LHCN-M2 (cell line): Measurements from ENCODE around the gene UVRAG. TPM values are rescaled to one million over a fixed set of nuclear protein-coding genes. Genes with fewer than 3 reads are reported as not detected.

Source experiments
- DNase-seq: peaks from one replicate; pipeline ENCODE4 v3.0.0-alpha.2; 2012; ENCODE audit warnings: low read depth
- total RNA-seq: library from RNA; depleted of rRNA; stranded (reverse); fragments of >200 nt; gene quantifications from 2 replicates; pipeline ENCODE4 v1.2.3, GENCODE V29; 2014

Gene UVRAG
- total RNA-seq, 1 experiment from 2014 or later: 12.2 TPM

DNA sequence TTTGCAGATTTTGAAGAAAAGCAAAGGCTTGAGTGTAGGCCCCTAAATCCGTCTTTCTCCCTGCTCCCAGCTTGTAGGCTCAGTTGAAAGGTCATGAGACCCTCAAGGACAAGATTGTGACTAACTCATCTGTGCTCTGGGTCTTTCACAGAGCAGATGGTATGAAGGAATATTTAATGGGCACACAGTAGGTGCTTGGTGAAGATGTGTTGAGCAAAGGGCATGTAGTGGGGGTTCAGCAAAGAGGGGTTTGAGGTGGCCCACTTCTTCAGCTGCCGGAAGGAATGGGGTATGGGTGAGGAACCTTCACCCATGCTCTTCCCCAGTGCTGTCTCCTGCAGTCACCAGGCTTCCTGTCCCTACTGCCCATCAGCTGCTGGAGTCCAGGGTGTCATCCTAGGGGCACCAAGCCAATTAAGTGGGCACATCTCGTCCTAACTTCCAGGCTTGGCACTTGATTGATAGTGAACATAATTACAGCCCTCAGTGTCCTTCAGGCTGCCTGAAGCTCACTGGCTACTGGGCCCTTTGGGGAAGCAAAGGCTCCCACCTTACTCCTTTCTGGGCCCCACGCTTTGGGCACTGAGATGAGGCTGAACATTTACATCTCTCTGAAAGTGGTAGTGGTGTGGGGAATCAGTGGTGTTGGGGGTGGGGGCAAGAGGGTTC, 31.5 kb upstream of the UVRAG start:
- DNase-seq: no peak

DNA sequence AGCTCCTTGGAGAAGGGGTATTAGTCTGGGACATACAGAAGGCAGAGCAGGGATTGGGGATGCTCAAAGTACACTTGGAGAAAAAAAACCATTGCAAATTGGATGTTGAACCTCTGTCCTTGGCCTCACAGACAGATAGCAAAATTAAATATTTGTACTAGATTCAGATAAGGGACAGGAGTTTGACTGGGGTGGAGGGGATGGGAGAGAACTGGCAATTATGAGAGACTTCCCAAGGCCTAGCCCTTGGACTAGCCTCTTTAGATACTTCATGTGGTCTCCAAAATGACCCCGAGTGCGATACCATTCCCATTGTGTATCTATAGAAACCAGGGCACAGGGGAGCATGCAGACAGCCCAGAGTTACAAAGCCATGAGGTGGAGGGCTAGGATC, 30.9 kb upstream of the UVRAG start:
- no peak for DNase-seq

DNA sequence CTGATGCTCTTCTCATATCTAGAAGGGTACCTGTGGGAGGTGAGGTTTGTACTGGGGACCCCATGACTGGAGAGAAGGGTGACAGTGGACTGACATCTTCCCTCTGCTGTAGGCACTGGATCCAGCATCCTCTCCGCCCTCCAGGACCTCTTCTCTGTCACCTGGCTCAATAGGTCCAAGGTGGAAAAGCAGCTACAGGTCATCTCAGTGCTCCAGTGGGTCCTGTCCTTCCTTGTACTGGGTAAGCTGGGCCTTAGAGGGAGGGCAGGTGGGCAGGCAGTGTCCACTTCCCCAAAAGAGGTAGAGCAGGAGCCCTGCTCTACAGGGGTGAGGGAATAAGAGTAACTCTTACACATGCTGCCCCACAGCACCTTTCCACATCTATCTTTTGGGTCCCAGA, 30.5 kb upstream of the UVRAG start:
- no peak for DNase-seq

GRCh38 chr11:75785187-75785586, 29.8 kb upstream of the UVRAG start:
- DNase-seq: no peak

DNA sequence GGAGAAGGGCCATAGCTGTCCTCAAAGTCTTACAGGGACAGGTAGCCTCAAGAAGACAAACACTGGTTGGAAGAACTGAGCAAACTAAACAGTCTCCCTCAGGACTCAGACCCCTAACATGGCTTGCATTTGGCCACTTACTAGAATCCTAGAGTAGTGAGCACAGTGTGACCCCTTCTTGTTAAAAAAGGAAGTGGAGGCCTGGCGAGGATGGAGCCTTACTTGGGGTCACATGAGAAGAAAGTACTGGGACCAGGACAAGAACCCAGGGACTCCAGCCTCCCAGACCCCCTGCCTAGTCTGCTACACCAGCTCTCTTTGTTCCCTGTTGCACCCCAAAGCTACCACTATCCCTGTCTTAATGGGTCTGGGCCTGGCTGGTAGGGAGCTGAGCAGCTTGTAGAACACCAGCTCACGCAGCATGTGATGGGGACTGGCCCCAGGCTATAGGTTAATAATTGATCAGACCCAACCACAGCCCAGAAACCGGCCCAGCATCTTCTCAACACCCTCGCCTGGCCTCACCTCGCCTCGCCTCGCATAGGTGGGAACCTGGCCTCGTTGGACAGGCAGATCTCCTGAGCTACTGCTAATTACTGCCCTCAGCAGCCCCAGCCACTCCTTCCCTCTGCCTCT, 28.8 kb upstream of the UVRAG start:
- DNase-seq: no peak

DNA sequence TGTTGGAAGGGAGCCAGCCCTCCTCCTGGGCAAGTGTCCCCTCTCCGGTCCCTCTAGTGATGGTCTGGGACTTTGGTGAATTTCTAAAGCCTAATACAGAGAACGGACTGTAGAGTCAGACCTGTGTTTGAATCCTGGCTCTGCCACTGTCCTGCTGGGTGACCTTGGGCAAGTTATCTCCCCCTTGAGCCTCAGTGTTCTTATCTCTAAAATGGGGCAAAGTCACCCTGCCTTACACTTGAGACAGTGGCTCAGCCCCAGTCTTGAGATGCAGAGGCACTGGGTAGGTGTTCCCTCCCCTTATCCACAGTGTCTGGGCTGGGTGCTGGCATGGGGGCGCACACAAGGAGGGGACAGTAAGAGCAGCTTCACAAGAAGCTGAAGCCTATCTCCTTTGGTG, 25.5 kb upstream of the UVRAG start:
- DNase-seq: no peak

- no peak for DNase-seq
Measured at GRCh38 chr11:75790986-75791385, 24.0 kb upstream of the UVRAG start.

- no peak for DNase-seq
Measured at GRCh38 chr11:75792127-75792731, 22.8 kb upstream of the UVRAG start.

DNA sequence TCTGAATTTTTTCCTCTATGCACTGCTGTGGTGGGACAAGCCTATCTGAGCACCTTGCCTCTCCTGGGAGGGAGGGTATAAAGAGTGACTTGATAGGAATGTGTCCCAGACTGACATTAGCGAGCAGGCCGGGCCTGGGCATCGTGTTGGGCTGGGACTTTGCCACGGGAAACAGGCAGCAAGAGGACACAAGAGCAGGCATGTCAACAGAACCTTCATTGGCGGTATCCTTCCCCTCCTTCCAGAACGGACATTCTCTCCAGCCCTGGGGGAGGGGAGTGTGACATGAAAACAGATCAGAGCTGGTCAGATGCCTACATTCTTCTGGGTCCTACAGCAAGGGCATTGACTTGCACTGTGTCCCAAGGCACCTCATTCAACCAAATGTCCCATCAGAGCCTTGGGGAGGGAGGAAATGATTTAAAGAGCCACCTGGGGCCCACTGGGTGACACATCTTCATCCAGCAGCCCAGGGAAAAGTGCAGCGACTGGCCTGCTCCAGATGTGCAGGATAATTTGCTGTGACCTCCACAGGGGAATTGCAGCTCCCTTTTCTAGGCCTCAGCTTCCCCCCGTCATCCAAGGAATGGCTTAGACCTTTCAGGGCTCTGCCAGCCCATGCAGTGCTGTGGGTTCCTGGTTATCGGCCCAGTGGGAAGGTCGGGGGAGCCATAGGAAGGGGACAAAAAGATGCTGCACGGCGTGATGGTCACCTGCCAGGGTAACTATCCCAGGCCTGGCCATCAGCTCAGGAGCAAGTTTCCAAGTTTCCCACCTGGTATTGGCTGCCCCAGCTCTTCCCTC, 21.8 kb upstream of the UVRAG start:
- no peak for DNase-seq

DNA sequence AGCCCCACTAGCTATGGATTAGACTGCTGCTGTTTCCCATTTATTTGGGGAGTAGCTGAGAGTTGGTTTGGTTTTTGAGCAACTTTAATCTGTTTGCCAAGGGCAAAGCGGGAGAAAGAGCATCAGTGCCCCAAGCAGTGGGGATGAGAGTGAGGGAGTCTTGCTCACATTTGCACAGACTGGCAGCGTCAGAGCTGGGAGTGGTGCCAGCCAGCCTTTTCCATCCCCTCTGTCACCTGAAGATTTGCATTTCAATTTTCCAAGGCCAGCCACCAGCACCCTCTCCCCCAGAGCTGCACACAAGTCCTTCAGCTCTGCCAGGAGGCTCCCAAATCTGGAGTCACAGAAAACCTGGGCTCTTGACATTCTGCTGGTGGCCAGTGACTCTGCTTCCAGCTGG, 21.0 kb upstream of the UVRAG start:
- DNase-seq: no peak

GRCh38 chr11:75795276-75796090, 19.5 kb upstream of the UVRAG start:
- DNase-seq: no peak

DNA sequence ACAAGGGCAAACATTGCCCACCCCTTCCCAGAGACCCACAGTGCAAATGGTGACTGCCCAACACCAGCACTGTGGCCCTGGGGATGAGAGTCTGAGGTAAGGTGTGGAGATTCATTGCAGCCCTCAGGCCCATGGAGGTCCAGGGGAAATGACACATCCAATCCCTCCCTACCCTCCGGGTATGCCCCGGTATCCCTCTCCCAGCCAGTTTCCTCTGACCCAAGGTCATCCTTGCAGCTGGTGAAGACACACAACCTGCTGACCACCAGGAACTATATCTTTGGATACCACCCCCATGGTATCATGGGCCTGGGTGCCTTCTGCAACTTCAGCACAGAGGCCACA, 18.9 kb upstream of the UVRAG start:
- no peak for DNase-seq

DNA sequence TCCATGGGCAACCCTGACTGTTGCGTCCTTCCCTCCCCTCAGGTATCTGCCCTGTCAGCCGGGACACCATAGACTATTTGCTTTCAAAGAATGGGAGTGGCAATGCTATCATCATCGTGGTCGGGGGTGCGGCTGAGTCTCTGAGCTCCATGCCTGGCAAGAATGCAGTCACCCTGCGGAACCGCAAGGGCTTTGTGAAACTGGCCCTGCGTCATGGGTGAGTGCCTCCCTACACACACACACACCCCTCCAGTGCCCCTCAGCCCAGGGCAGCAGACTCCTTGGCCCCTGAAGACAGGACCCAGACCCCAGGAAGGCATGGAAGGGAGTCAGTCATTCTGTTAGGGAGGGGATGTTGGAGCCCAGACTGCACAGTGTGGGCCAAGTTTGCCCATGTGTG, 17.9 kb upstream of the UVRAG start:
- DNase-seq: no peak

DNA sequence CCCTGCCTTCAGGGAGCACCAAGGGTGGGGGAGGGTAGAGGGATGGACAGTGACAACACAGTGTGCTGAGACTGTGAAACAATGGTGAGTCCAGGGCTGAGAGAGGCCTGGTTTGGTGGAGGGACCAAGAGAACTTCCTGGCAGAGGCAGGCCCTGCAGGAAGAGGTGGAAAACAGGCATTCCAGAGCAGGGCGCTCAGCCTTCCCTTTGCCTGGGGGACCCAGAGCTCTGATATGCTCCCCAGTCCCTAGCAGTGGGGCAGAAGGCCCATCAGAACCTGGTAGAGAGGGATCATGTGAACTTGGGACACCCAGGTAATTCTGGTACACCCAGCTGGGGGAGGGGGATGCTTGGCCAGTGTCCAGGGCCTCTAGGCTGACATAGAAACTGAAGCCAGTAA, 17.2 kb upstream of the UVRAG start:
- DNase-seq: no peak

DNA sequence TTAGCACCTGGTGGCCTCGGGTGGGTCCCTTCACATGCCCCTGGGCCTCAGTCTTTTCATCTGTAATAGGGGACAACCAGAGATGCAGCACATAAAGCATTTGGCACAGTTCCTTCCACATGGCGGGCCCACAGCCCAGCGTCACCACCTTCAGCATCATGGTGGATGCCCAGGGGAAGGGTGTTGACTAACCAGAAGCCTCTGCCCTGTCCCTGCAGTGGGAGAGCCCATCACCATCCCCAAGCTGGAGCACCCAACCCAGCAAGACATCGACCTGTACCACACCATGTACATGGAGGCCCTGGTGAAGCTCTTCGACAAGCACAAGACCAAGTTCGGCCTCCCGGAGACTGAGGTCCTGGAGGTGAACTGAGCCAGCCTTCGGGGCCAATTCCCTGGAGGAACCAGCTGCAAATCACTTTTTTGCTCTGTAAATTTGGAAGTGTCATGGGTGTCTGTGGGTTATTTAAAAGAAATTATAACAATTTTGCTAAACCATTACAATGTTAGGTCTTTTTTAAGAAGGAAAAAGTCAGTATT, 14.8 kb upstream of the UVRAG start:
- DNase-seq: no peak

- no peak for DNase-seq
Measured at GRCh38 chr11:75800728-75801361, 14.2 kb upstream of the UVRAG start.

DNA sequence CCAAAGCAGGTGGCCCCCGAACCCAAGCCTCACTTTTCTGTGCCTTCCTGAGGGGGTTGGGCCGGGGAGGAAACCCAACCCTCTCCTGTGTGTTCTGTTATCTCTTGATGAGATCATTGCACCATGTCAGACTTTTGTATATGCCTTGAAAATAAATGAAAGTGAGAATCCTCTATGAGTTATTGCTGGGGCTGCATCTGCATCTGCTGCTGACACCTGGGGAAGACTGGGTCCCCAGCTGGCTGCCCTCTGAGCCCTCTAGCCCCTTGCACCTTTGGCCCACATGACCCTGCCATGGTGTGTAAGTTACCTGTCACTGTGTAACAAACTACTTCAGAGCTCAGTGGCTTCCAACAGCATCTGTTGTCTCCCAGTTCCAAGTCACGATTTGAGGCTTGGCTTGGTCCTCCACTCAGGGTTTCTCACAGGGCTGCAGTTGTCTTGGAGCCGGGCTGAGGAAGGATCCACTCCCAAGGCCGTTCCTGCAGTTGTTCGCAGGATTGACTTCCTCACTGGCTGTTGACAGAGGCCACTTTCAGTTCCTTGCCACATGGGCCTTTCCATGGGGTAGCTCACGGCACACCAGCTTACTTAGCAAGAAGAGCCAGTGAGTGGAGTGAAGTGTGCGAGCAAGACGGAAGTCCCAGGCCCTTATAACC, 13.5 kb upstream of the UVRAG start:
- no peak for DNase-seq

- no peak for DNase-seq
Measured at GRCh38 chr11:75802021-75802912, 12.7 kb upstream of the UVRAG start.
